Coronary artery (tissue), 2 donors: Measurements from ENCODE around the gene KCNJ1.

Experiments used
- DNase-seq: peaks from one replicate; pipeline ENCODE4 v3.0.0-alpha.2; 2017; ENCODE audit warnings: low spot score
- H3K27ac ChIP-seq, 2 donors: fragments of 200-600 bp; sonication (generic); one replicate each; pipeline ENCODE4 v1.5.1; 2016 to 2019
- H3K4me3 ChIP-seq: fragments of 200-600 bp; sonication (generic); 2 replicates; pipeline ENCODE4 v1.5.1; 2016; ENCODE audit warnings: mild to moderate bottlenecking, moderate library complexity
- TF ChIP-seq, protein P1 (sequence below): fragments of 200-600 bp; sonication (generic); IDR thresholded peaks from one replicate; pipeline ENCODE4 v1.5.1; 2019; ENCODE audit warnings: antibody characterized with exemption

The KCNJ1 gene

DNA sequence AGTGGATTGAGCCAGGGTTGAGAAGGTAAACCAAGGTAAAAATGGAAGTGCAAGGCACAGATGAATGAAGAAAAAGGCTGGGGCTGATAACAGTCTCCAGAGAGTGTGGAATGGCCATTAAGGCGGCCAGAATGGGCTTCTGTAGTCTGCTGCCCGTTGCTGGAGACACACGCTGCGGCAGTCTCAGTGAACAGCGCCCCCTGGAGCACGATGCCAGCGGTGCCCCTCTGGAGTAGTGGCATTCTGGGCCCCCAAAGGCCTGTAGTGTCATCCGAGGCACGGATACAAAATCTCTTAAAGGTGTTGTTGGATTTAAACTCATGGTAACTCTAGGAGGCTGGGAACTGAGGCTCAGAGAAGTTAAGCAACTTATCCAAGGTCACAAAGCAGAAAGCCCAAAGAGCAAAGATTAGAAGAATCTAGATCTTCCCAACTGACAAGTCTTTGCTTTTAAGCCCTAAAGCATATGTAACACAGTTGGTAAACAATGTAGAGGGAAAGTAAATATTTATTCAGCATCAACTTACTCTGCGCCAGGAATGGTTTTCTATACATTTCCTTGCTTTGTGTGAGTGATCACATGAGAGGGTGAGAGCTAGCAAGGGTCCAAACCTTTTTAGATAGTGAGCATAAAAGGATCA lies 18.2 kb downstream of the KCNJ1 start:
- peak; percentile 45 for DNase-seq
- Histone ChIP-seq H3K27ac (no peak overlapping the region), H3K4me3 (no peak overlapping the region)
- TF ChIP-seq, protein P1, sequence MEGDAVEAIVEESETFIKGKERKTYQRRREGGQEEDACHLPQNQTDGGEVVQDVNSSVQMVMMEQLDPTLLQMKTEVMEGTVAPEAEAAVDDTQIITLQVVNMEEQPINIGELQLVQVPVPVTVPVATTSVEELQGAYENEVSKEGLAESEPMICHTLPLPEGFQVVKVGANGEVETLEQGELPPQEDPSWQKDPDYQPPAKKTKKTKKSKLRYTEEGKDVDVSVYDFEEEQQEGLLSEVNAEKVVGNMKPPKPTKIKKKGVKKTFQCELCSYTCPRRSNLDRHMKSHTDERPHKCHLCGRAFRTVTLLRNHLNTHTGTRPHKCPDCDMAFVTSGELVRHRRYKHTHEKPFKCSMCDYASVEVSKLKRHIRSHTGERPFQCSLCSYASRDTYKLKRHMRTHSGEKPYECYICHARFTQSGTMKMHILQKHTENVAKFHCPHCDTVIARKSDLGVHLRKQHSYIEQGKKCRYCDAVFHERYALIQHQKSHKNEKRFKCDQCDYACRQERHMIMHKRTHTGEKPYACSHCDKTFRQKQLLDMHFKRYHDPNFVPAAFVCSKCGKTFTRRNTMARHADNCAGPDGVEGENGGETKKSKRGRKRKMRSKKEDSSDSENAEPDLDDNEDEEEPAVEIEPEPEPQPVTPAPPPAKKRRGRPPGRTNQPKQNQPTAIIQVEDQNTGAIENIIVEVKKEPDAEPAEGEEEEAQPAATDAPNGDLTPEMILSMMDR: peak; percentile 28

DNA sequence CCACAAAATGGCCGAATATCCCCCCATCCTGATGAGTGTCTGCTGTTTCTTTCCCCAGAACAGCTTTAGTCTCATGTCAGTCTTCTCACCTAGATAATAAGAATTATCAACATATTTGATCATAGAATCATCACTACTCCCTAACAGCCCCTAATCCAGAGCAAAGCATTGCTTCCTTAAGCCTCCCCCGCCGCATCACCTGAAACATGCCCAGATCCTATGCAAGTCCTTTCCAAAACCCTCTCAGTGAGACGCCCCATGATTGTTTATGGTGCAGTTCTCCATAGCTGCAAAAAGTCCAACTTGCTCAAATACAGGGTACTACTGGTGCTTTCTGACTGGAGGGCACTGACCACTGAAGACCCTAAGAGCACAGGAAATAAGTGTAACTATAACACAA lies 20.1 kb downstream of the KCNJ1 start:
- H3K4me3 ChIP-seq: no peak overlapping the region
- no peak overlapping the region for H3K27ac ChIP-seq
- no peak for DNase-seq
- TF ChIP-seq, protein P1: no peak

DNA sequence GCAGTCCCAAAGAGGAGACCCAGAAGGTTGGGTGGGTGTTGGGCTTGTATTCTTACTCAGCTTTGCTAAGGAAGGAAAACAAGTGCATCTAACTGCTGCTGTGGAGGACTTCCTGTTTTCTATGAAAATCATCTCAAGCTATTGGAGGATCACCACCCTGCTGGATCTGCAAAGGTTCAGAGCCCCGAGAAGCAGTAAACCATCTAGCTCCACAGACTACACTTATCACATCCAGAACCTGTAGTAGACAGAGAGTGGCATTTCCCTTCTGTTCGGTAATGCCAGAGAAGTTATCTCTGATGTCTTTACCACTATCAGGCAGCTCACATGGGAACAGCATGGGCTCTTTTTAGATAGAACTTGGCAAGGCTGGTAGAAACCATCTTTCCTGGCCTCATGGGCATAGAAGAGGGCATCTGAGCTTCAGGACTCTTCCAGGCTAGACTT lies 21.7 kb downstream of the KCNJ1 start:
- TF ChIP-seq, protein P1: no peak
- Histone ChIP-seq H3K4me3 (no peak overlapping the region), H3K27ac (no peak overlapping the region)
- DNase-seq: no peak

DNA sequence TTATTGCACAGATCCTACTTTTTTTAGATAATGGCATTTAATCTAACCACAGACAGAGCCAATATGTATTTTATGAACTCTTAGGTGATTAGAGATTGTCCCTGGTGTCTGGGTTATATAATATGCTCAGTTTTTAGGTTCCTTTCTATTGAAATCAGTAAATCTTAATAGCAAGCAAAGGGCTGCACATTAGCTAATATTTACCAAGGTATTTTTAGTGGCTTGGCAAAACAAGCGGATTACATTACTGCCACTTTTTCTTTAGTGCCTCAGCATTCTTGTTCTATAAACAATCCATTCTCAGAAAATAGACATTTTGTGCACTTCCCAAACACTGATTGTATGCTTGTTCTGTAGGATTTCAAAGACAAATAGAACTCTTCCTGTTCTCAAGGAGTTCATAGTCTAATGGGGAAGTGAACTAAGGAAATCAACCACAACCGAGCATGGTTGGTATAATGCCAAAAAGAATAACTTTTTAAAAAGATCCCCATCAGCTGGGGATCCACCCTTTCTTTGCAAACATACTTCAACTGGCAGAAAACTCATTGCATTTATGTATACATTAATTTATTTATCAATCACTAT lies 23.8 kb downstream of the KCNJ1 start:
- DNase-seq: no peak
- TF ChIP-seq, protein P1: no peak
- H3K27ac ChIP-seq: no peak overlapping the region
- H3K4me3 ChIP-seq: no peak overlapping the region

DNA sequence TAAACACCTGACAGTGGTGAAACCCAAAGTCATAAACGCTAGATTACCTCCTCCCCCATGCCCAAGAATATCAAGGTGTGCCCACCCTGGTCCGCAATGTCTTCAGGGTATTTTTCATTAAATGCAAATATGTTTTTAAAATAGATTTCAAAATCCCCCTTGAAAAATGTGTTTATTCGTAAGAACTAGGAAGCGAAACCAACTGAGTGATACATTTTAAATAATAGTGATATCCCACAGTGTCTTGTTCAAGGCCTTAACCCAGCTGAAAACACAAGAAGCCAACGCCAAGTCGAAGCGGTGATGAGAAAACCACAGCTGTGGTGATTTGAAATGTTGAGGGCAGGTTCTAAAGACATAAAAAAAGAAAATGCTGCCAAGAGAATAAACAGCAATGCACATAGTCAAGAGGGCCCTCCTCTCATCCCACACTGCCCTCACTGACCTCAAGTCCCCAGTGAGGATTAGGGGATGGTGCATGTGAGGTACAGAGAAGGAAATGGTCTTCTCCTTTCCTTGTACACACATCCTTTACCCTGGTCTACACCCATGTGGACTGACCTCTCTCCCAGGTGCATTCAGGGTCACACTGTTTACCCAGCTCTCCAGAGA lies 25.5 kb downstream of the KCNJ1 start:
- TF ChIP-seq, protein P1: no peak
- Histone ChIP-seq H3K27ac (no peak overlapping the region), H3K4me3 (no peak overlapping the region)
- no peak for DNase-seq

DNA sequence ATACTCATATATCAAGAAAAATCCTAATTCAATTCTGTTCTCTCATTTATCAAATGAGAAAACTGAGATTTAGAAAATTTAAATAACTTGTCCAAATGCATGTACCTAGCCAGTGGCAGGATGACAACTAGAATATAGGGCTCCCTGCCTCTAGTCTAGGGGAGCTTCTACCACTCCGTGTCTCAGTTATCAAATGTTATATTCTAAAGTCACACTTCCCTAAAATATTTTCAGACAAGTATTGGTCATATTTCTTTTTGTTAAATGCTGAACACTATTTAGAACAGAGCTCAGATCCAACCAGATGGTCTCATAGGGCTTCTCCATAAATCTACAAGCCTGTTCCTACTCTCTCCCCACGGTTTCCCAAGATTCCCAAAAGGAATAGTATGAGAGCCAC lies 26.3 kb downstream of the KCNJ1 start:
- no peak overlapping the region for H3K4me3 ChIP-seq
- DNase-seq: no peak
- TF ChIP-seq, protein P1: no peak
- no peak overlapping the region for H3K27ac ChIP-seq

DNA sequence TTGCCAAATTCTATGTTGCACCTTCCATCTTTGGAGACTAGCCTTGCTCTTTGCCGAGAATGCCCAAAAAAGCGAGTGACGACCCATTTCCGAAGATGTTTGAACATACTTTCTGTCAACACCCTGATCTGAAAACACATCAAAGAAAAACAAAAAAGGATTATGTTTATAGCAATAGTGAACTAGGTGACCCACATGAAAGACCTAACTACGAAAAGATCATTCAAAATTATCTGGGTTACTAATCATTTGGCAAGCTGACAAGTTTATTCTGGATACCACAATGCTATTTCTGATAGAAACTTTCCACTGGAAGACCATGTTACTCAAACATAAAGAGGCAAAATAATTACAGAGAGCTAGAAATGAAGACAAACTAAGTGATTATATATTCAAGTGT lies 27.0 kb downstream of the KCNJ1 start:
- TF ChIP-seq, protein P1: no peak
- H3K27ac ChIP-seq: no peak overlapping the region
- DNase-seq: no peak
- no peak overlapping the region for H3K4me3 ChIP-seq
